Measurements from ENCODE around the gene P2RX3.

P2RX3 gene

DNA sequence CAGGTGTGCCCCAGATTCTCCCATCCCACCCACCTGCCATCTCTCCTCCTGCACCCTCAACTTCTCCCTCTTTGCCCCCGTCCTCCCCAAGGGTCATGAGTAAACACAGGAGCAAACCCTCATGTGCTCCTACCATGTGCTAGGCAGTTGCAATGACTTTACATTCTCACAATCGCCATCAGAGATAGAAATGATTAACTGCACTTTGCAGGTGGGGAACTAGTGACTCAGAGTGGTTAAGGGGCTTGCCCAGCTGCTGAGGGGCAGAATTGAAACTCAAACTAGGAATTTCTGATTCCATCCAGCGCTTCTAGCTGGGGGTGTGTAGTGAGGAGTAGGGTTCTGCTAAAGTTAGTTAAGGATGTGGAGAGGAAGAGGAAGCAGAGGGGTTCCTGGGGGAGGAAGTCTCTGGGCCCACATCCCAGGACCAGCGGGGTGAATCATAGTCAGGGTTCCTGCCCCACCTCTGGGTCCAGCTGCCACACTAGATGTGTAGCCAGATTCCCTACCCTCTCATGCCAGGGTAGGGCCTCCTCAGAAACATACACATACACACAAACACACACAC, 68.3 kb downstream of the P2RX3 start:
- Histone ChIP-seq H3K36me3 (no peaks in the 10 kb centered on the region), H3K27me3 (ENCODE audit: insufficient read depth, low read depth, severe bottlenecking) (peaks cover 34% of the 10 kb centered on the region), H3K27ac (no peak overlapping the region), H3K4me3 (ENCODE audit: low read depth, low read length) (no peak overlapping the region), H3K9me3 (ENCODE audit: severe bottlenecking) (no peaks in the 10 kb centered on the region)
- DNase-seq, result no peak
- TF ChIP-seq, protein P1, sequence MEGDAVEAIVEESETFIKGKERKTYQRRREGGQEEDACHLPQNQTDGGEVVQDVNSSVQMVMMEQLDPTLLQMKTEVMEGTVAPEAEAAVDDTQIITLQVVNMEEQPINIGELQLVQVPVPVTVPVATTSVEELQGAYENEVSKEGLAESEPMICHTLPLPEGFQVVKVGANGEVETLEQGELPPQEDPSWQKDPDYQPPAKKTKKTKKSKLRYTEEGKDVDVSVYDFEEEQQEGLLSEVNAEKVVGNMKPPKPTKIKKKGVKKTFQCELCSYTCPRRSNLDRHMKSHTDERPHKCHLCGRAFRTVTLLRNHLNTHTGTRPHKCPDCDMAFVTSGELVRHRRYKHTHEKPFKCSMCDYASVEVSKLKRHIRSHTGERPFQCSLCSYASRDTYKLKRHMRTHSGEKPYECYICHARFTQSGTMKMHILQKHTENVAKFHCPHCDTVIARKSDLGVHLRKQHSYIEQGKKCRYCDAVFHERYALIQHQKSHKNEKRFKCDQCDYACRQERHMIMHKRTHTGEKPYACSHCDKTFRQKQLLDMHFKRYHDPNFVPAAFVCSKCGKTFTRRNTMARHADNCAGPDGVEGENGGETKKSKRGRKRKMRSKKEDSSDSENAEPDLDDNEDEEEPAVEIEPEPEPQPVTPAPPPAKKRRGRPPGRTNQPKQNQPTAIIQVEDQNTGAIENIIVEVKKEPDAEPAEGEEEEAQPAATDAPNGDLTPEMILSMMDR (IDR thresholded peaks at IDR 0.05; ENCODE audit: low read depth, low read length), result no peak

DNA sequence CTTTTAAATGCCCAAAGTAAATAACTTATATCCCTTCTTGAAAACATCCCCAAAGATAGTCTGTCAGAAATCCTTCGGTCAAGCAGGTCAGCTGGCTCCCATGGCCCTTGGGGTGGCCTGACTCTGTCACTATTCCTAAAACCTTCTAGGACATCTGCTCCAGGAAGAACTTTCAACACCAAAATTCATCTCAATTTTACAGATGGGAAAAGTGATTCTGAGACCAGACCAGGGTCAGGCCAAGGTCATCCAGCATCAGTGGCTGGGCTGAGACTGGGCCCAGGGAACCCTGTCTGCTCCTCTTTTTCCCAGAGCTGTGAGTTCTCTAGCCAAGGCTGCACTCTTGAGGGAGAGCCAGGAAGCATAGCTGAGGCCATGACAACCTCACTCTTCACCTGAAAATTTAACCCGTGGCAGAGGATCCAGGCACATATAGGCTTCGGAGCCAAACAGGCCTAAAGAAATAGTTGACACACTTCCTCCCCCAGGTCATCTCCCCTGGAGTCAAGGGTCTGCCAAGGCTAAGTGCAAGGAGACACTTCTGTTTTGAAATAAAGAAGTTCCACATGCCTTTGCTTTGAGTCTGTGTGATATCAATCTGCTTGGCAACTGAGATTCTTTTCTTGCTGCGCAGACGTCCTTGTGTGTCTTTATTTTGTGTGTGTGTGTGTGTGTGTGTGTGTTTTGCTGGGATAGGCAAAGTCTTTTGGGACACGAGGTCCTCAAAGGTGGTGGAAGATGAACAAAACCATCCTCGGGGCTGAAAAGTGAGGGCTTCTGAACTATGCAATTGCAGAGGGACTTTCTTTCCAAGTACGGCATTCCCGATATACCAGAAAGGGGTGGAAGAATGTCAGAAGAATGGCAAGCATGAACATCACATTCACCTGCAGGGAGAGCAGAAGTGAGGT, 69.1 kb downstream of the P2RX3 start:
- Histone ChIP-seq H3K27ac (no peak overlapping the region), H3K4me3 (ENCODE audit: low read depth, low read length) (no peak overlapping the region), H3K36me3 (no peaks in the 10 kb centered on the region), H3K27me3 (ENCODE audit: insufficient read depth, low read depth, severe bottlenecking) (peaks cover 27% of the 10 kb centered on the region), H3K9me3 (ENCODE audit: severe bottlenecking) (no peaks in the 10 kb centered on the region)
- DNase-seq, result no peak
- TF ChIP-seq, protein P1 (IDR thresholded peaks at IDR 0.05; ENCODE audit: low read depth, low read length), result no peak

DNA sequence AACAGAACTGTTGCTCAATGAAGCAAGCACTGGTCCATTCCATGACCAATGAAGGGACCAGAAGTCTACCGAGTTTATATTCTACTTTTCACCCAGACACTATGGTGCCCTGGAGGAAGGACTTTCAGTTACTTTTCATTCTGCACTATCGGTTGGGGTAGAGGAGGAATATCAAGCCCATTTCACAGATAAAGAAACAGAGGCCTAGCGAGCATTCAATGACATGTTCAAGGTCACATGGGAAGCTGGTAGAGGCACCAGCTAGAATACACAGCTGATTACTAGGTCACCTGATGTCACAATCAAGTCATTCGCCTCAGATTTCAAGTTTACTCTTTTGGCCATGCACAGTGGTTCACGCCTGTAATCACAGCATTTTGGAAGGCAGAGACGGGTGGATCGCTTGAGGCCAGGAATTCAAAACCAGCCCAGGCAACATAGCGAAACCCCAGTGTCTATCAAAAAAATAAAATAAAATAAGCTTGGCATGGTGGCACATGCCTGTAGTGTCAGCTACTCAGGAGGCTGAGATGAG, 69.9 kb downstream of the P2RX3 start:
- TF ChIP-seq, protein P1 (IDR thresholded peaks at IDR 0.05; ENCODE audit: low read depth, low read length), result no peak
- DNase-seq, result no peak
- H3K27me3 ChIP-seq (ENCODE audit: insufficient read depth, low read depth, severe bottlenecking), result peaks cover 26% of the 10 kb centered on the region
- no peaks in the 10 kb centered on the region for H3K36me3 ChIP-seq
- no peaks in the 10 kb centered on the region for H3K9me3 ChIP-seq (ENCODE audit: severe bottlenecking)
- H3K4me3 ChIP-seq (ENCODE audit: low read depth, low read length), result no peak overlapping the region
- no peak overlapping the region for H3K27ac ChIP-seq

DNA sequence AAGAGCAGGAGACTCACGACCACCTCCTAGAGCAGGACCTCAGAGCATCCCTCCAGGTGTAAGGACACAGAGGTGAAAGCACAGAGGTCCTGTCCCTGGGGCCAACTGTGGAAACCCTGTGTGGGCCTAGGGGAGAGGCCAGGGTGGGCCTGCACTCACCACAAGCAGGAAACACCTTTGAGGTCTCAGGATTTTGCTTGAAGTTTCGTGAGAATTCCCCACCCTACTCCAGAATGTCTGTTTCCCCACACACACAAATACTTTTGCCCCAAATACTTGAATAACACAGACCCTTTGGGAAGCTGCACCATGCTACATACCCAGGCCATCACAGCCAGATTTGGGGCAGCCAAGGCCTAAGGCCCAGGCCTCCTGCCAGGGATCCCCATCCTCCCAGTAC, 70.6 kb downstream of the P2RX3 start:
- Histone ChIP-seq H3K36me3 (no peaks in the 10 kb centered on the region), H3K9me3 (ENCODE audit: severe bottlenecking) (no peaks in the 10 kb centered on the region), H3K27me3 (ENCODE audit: insufficient read depth, low read depth, severe bottlenecking) (peaks cover 34% of the 10 kb centered on the region), H3K27ac (no peak overlapping the region), H3K4me3 (ENCODE audit: low read depth, low read length) (no peak overlapping the region)
- TF ChIP-seq, protein P1 (IDR thresholded peaks at IDR 0.05; ENCODE audit: low read depth, low read length), result no peak
- no peak for DNase-seq

DNA sequence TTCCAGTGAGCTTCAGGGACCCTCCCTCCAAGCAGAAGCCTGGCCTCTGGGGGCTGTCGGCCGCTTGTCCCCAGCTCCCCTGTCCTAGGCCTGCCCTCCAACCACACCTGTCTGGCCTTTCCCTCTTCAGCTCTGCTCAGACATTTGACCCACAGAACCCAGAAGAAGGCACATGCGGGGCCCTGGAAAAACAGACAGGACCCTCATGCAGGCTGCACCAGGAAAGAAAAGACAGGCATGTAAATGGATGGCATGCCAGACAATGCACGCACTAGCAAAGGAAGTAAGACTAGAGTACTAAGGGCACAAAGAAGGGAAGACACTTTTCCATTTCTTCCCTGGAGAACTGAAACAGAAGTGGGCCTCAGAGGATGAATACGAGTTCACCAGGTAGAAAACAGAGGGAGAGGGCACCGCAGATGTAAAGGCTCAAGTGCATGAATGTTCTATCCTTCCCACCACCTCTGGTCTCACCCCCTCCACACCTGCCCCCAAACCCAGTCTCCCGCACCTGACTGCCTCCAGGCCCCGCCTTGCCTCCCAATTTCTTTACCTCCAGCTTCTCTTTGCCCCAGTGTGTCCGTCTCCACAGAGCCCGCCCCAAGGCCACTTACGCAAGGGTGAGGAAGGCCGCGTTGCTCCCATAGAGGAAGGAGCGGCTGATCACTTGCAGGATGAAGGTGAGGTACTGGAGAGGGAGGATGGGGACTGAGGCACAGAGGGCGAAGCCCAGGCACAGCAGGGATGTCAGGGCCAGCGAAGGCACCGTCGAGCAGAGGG, 71.4 kb downstream of the P2RX3 start:
- TF ChIP-seq, protein P1 (IDR thresholded peaks at IDR 0.05; ENCODE audit: low read depth, low read length), result no peak
- Histone ChIP-seq H3K27me3 (ENCODE audit: insufficient read depth, low read depth, severe bottlenecking) (peaks cover 39% of the 10 kb centered on the region), H3K4me3 (ENCODE audit: low read depth, low read length) (no peak overlapping the region), H3K36me3 (no peaks in the 10 kb centered on the region), H3K9me3 (ENCODE audit: severe bottlenecking) (no peaks in the 10 kb centered on the region), H3K27ac (no peak overlapping the region)
- DNase-seq, result no peak

Measured in WERI-Rb-1 (cell line).